NCI-H1105 treated with DMSO at 0.1 percent for 48 hours (cell line): Measurements from ENCODE around the gene NCAPG2.
"Not testable (repeated sequence)": the region's sequence is repeated elsewhere in the genome, so short reads cannot be mapped to it uniquely, and the experiment has no call there.

ENCODE experiments used
- DNase-seq: peaks from one replicate; lab custom pipeline; 2025; lab: John Stamatoyannopoulos, UW

Gene NCAPG2

DNA sequence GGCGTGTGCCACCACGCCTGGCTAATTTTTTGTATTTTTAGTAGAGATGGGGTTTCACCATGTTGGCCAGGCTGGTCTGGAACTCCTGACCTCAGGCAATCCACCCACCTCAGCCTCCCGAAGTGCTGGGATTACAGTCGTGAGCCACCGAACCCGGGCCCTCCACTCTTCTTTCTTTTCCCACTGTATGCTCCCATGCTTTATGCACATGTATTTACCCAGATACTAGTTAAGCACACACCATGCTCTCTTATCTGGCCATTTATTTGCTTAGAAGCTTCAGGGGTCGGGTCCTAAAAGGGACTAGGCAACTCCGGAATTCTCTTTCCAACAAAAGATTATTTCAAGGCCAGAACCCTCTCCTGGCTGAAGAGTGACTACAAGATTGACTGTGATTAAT is 78.3 kb downstream of the NCAPG2 start:
- not testable (repeated sequence) for DNase-seq

DNA sequence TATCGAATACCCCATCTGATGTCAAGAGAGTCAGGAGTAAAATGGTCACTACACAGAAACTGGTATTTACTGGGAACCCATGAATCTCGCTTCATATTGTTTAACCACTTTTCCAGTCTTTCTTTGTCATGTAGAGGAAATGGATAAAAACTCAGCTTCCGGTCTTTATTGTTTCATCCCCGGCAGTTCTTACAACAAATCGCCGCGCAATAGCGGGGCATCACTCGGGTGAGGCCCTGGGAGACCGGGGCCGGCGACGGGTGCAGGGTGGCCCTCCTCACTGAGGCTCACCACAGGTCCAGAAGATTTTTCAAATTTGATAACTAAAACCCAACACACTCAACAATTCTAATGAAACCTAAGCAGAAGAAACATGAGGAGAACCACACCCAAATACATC is 81.4 kb downstream of the NCAPG2 start:
- no peak for DNase-seq

DNA sequence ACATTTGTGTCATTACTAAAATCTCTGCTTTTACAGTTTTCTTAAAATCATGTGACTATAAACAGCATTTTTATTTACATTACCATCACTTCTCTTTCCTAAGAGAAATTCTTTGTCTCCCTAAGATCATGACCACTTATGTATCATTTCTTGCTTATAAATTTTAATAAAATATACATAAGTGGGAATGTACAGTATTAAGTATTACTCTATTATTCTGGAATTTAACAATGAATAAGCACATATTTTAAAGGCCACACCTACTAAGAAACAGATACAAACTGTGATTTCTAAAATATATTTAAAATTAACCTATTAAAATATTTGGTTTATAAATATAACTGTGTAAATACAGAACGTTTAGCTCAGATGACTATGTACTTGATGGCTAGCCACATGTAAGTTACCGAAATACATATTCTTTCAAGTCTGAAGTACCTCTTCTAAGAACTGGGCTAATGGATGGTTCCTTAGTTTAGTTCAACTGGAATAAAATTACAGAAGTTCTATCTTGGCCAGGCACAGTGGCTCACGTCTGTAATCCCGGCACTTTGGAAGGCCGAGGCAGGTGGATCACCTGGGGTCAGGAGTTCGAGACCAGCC is 83.7 kb downstream of the NCAPG2 start:
- DNase-seq = no peak

DNA sequence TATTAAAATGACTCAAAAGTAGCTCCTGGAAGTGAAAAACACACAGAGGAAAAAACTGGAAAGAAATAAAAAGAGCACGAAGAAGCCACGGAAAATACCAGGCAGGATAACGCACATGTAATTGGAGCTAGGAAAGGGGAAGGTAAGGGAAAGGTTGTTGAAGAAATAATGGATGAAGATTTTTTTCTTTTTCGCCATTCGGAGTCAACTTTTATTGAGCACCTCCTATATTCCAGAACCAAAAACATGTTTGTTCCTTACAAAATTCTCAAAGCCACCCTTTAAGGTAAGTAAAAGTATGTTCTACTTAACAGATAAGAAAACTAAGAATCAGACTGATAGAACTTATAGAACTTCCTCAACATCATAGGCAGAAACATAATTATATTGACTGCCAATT is 84.2 kb downstream of the NCAPG2 start:
- no peak for DNase-seq

DNA sequence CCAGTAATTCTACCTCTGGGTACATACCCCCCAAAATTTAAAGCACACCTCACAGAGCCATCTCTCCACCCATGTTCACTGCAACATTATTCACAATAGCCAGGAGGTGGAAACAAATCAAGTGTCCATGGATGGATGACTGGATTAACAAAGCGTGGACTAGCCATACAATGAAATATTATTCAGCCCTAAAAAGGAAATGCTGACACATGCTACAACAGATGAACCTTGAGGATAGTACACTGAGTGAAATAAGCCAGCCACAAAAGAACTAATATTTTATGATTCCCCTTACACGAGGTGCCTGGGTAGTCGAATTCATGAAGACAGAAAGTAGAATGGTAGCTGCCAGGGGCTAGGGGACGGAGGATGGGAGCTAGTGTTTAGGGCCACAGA is 85.9 kb downstream of the NCAPG2 start:
- DNase-seq = no peak

DNA sequence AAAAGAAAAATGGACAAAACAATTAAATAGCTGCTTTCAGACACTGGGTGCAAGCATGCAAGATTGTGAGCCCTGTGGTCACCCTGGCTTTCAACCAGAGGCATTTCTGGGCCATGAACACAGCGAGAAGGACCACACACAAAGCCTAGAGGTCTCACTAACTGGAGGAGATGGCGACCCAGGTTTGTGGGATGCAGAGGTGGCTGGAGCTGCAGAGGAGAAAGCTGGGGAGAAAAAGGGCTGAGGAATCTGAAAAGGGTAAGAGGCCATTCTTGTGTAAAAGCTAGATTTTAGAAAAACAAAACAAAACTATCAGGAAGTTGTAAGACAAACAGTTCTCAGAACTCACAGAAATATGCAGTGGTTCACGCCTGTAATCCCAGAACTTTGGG is 86.9 kb downstream of the NCAPG2 start:
- DNase-seq = no peak

DNA sequence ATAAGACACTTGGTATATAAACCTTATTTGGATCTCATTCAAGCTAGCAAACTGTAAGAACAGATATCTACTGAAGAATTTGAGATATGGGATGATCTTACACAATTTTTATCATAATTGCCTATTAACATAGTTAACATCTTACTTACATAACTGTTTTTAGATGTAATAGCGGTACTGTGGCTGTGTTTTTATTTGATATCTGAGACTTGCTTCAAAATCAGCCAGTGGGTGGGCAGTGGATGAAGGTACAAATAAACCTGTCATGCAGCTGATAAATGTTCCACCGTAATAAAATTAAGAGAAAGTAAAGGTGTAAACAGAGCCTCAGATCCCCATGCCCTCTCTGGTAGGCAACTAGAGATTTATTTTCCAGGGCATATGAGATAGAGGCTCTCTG is 88.6 kb downstream of the NCAPG2 start:
- DNase-seq = no peak

DNA sequence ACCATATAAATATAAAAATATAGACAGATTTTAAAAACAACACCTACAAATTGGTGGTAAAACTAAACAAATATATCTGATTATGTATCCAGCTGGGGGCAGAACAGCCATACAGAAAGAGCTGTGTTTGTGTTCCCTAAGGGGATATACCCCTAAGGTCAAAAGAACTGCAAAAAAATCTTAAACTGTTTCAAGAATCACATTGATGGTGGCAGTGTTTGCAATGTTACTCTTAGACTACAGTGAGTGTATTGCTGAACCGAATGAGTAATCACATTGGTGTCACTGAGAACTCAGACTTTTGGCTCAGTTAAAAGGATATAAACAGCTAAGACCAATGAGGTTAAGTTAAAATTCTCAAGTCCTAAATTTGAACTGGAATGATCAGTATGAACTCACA is 89.9 kb downstream of the NCAPG2 start:
- DNase-seq = no peak

DNA sequence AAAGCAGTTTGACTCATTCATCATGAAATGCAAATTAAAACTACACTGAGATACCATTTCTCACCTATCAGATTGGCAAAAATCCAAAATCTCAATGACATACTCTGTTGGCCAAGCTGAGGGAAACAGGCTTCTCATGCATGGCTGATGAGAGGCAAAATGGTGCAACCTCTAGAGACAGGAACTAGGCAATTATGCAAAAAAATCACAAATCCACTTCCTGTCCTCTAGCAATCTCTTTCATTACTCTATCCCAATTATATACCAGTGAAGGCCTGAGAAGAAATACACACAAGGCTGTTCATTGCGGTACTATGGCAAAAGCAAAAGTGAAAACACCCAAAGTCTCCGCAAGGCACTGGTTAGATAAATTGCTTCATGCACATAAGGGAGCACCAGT is 91.1 kb downstream of the NCAPG2 start:
- DNase-seq = peak; percentile 37

DNA sequence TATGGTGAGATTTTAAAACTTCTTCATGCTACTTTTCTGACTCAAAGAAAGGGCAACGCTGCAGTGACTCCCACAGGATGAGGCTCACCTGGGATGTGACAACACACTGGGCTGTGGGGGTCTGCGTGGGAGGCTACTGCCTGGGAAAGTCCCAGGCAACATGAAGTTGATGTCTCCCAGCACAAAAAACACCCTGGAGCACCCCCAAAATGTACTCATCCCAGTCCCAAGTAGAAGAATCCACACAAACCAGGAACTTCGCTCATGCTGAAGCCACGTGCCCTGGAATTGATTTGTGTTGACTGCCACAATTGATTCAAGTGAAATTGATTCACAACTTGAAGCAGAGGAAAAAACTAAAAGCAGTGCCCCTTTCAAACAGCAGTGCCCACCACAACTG is 92.1 kb downstream of the NCAPG2 start:
- DNase-seq = no peak

DNA sequence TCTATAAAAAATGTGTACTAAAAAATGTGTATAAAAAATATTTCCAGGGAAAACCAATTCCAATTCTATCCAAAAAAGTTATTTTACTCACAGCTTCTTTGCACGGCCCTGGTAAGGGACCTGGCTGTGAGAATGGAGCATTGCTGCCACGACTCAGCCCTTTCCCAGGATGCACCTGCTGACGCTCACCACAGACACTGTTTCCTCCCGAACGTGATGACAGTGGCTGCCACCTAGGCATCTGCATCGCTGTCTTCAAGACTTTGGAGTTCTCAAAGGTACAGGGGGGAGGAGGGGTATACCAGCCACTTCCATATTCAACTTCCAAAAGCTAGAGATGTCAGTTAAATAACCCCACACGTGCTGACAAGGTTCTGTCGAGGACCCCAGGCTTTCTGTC is 93.1 kb downstream of the NCAPG2 start:
- DNase-seq = no peak

DNA sequence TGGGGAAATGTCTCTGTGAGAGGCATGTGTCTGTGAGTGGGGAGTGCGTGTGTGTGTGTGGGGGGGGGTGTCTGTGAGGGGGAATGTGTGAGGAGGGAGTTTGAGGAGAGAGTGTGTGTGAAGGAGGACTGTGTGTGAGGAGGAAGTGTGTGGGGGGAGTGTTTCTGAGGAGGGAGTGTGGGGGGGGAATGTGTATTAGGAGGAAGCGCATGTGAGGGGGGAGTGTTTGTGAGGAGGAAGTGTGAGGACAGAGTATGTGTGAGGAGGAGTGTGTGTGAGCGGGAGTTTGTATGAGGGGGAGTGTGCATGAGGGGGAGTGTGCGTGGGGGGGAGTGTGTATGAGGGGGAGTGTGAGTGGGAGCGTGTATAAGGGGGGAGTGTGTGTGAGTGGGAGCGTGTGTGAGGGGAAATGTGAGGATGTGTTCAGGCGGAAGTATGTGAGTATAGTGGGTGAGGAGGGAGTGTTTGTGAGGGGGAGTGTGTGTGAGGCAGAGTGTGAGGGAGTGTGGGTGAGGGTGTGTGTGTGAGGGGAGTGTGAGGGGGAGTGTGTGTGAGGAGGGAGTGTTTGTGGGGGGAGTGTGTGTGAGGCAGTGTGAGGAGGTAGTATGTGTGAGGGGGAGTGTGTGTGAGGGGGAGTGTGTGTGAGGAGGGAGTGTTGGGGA is 95.2 kb downstream of the NCAPG2 start:
- no peak for DNase-seq

DNA sequence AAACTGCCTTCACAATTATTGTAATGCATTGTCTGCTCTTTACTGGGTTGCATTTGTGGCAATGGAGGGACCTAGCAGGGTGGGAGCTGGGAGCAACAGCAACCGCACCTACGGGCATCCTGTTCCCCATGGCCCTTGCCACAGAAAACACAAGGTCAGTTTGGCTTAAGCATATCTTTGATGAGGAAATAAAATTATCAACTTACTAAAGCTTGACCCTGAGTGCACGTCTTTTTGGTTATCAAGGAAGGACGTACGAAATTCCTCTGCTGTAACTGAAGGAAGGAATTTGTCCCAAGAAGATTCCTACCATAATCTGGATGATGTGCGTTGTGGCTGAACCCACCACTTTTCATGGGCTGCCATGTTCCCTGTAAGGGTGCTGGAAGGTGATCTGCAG is 97.0 kb downstream of the NCAPG2 start:
- no peak for DNase-seq

DNA sequence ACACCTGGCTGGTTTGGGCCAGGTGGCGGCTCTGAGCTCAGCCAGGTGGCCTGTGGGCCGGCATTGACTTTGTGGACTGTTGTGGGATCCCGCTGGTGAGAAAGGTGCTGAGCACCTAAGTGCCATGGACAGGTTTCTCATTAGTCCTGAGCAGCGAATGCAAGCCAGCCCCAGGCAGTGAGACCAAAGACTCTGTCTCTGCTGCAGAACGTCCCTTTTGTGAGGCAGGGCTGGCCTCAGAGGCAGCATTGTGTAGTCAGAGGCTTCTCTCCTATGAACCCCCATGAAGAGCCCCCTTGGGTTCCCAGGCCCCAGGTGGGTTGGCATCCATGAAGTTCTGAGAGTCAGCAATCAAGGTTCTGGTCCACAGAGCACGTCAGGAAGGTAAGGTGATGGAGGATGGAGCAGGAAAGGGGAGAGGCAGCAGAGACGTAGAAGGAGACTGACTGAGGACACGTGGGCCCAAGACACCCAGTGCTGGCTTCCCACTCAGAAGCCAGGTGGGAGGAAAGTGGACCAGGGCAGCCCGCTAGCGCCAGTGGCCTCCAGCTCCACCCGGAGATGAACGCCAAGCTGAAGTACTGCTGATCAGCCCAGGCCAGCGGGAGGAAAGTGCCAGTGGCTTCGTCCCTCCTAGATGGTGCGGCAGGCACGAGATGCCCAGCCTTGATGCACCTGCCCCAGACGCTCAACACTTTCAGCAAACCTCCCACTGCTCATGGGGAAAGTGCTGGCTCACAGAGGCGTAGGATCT is 97.8 kb downstream of the NCAPG2 start:
- no peak for DNase-seq

DNA sequence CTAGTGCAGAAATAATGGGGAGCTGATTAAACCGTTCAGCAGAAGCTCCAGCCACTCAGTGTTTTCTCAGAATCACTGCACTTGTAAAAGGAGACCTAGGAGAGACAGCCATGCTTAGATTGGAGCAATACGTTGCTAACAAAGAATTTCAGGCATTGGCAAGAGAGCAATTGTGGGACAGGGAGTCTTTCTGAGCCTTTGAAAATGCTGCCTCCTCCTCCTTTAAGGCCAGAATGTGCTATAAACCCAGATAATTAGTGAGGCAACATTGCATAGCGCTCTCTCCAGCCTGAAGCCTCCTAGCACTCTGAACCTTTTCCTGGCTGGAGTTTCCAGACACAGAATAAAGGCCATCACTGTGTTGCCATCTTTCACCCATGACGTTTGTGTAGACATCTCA is 98.5 kb downstream of the NCAPG2 start:
- DNase-seq = no peak

DNA sequence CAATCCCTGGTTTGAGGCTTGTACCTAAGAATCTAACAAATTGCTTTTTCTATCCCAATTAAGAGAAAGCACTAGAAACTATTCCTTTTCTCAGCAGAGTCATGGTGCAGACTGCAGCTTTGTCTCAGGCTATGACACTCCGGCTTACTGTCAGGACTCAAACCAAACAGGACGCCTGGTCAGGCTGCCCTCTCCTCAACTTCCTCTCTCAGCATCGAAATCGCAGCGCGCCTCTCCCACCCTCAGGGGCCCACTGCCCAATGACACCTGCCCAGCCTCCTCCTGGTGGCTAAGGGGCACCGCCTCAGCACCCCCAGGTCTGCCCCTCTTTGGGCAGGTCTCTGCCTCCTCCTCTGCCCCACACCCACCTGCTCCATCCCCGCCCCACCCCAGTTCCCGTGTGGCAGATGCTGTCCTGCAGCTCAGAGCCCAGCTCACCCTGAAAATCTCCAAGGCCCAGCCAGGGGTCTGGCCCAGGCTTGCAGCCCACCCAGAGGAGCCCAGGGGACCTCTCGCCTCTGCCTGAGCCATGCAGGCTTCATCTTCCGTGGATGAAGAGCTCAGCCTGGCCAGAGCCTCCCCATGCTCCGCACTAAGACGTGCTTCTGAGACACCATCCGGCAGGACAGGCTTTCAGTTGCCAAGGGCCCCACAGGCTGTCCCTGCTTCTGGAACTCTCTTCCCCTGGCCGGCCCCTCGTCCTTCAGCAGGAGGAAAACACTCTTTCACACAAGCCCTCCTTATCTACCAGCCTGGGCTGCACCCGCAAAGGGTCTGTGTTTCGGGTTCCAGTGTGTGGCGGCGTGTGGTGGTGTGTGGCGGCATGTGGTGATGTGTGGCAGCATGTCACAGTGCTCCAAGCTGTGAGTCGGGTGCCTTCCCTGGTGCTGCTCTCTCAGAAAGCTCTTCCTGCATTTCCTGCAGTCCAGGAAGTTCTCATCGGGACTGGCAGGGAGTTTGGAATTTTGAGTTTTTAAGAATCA is 100.5 kb downstream of the NCAPG2 start:
- DNase-seq = no peak

DNA sequence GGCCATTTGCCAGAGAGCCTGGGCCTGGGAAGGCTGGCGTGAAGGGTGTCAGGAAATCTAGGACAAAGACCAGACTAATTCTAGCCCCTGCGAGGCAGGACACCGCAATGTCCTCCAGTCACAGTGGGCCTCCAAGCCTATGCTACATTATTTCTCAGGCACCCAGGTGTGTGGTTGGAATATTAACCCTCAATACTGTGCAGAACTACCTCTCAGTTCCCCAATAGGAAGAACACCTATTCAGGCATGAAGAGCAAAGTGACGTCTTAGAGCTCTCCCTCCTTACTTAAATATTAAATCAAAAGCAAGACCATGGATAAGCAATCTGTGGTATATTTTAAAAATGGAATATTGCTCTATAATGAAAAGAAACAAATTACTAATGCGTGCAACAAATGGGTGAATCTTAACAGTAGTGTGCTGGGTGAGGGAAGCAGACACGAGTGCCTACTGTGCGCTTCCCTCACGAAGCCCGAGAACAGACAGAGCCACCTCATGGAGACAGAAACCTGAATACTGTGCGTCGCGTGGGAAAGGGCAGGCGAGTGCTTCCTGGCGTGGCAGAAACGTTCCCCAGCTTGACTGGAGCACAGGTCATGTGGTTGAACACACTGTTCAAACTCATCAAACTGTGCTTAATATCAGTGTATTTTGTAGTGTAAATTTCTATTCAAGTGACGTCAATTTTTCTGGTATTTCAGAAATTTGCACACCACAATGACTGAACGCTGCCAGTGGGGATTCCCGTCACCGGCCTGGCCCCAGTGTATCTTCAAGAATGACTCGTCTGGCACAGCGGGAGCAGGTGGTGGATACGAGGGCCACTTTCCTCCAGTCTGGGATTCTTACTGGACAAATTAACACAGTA is 101.5 kb downstream of the NCAPG2 start:
- no peak for DNase-seq

DNA sequence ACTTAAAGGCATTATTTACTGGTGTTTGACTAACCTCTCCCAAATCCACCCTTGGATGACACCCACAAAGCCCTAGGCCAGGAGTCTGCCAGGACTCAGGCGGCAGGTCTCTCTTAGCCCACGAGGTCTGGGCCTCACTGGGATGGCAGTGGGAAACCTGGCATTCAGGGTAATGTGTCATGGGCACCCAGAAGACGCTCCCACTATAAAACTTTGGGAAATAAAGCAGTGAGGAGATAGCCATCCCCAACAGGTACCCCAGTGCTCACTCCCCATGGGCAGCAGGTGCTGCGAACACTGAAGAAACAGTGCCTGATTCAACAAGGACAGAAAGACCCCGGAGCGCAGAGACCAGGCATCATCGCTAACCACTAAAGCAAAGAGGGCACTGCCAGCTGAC is 102.6 kb downstream of the NCAPG2 start:
- no peak for DNase-seq

DNA sequence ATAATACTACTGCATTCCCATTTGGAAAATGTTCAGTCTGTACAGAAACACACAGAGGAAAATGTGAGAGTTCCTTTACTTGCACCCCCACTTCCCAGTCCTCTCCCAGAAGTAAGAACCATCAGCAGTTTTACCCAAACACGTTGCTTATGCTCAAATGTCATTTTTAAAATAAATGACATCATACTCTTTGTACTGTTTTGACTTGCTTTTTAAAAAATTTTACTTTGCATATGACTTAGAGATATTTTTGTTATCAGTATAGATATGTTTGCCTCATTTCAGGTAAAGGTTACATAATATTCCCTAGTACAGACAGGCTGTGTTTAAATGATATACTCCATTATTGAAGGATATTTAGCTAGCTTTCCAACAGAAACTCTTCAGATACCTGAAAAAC is 103.5 kb downstream of the NCAPG2 start:
- DNase-seq = no peak

DNA sequence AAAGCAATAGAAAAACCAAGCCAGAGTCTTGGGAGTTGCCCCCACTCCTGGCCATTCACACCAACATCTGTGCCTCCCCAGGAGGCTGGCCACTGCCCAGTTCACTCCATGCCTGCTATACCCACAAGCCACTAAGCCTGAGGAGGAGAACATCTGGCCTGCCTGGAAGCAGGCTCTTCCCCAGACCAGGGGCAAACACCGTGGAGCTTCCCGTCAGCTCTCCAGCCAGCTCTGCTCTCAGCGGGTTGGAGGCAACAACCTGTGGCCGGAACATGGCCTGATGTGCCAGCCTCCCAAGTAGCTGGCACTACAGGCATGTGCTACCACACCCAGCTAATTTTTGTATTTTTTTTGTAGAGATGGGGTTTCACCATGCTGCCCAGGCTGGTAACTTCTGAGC is 107.9 kb downstream of the NCAPG2 start:
- no peak for DNase-seq

DNA sequence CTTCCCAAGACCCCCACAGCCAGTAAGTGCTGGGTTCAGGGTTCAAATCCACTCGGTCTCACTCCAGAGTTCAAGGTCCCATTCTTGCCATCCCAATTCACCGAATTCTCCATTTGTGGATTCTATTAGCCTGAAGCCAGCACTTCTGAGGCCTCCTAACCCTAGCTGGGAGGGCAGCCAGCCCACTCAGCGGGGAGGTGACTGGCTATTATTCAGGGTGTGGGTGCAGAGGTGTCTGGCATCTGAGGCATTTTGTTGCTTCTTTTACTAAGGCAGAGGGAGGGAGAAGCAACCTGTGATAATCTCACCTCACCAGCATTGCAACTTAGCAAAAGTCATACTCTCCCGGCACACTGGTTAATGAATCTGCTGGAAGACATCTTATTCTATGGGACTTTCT is 108.3 kb downstream of the NCAPG2 start:
- no peak for DNase-seq
